Vagina (tissue), 2 donors: Measurements from ENCODE around the gene MLF2. TPM values are rescaled to one million over a fixed set of nuclear protein-coding genes. Genes with fewer than 3 reads are reported as not detected.

Experiments
- DNase-seq, 2 donors: peaks; one replicate each; pipeline ENCODE4 v3.0.0-alpha.2; 2017; ENCODE audit errors: extremely low spot score in 2 of 2
- H3K27ac ChIP-seq: fragments of 200-600 bp; sonication (generic); one replicate; pipeline ENCODE4 v1.5.1; 2019
- H3K27me3 ChIP-seq: fragments of 200-600 bp; sonication (generic); one replicate; pipeline ENCODE4 v1.5.1; 2019
- H3K36me3 ChIP-seq, 2 donors: fragments of 200-600 bp; sonication (generic); one replicate each; pipeline ENCODE4 v1.5.1; 2017 to 2019
- H3K4me1 ChIP-seq: fragments of 200-600 bp; sonication (generic); one replicate; pipeline ENCODE4 v1.5.1; 2019
- H3K4me3 ChIP-seq, 2 donors: fragments of 200-600 bp; sonication (generic); 1 replicate in 1 of 2; 2 replicates in 1 of 2; pipeline ENCODE4 v1.5.1; 2016 to 2019
- H3K9me3 ChIP-seq: fragments of 200-600 bp; sonication (generic); one replicate; pipeline ENCODE4 v1.5.1; 2019
- POLR2A ChIP-seq, 2 donors: fragments of 450-650 bp; IDR thresholded peaks; one replicate each; pipeline ENCODE4 v1.6.1; 2017; ENCODE audit warnings: antibody characterized with exemption in 2 of 2, mild to moderate bottlenecking in 2 of 2, moderate library complexity in 2 of 2
- POLR2AphosphoS5 ChIP-seq, 2 donors: sonication (generic); formaldehyde crosslinking; IDR thresholded peaks; one replicate each; pipeline ENCODE4 v1.9.0; 2017; ENCODE audit warnings: antibody characterized with exemption in 2 of 2, mild to moderate bottlenecking in 2 of 2, low read depth in 1 of 2; ENCODE audit not compliant: insufficient read depth in 1 of 2
- intact Hi-C: fragments of 100-400 bp; cut with DNase I; formaldehyde crosslinking; loops from one replicate; pipeline ENCODE4 v1.15.1; 2023
- total RNA-seq: library from RNA; depleted of rRNA; stranded (reverse); fragments of >200 nt; gene quantifications from one replicate; pipeline ENCODE4 v1.2.3, GENCODE V29; 2016
- TF ChIP-seq, protein P1 (sequence below), 3 experiments: fragments of 450-650 bp in 2 of 3; fragments of 200-600 bp in 1 of 3; sonication (generic) in 1 of 3; IDR thresholded peaks; one replicate each; pipeline ENCODE4 v1.5.1; 2017 to 2019; ENCODE audit warnings: antibody characterized with exemption in 3 of 3, mild to moderate bottlenecking in 2 of 3, moderate library complexity in 2 of 3

Gene MLF2
- total RNA-seq, 1 donor from 2014 or later = 150 TPM

DNA sequence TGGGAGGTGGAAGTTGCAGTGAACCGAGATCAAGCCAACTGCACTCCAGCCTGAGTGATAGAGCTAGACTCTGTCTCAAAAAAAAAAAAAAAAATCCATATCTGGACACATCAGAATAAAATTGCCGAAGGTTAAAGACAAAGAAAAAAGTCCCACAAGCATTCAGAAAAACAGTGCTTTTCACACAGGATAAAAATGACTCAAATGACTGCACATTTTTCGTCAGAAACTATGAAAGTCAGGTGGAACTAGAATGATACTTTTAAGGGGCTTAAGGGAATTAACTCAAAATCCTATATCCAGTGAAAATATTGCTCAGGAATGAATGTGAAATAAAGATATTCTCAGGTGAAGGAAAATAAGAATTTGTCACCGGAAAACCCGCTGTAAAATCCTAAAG lies 16.2 kb downstream of the MLF2 start:
- Histone ChIP-seq H3K36me3 (peaks cover 0 to 6% of the 10 kb centered on the region in 2 donors), H3K9me3 (no peaks in the 10 kb centered on the region), H3K4me1 (peaks cover 5% of the 10 kb centered on the region), H3K4me3 (no peak overlapping the region), H3K27me3 (no peaks in the 10 kb centered on the region), H3K27ac (no peak overlapping the region)
- no peak for TF ChIP-seq POLR2A (IDR thresholded peaks at IDR 0.05)
- TF ChIP-seq, protein P1, sequence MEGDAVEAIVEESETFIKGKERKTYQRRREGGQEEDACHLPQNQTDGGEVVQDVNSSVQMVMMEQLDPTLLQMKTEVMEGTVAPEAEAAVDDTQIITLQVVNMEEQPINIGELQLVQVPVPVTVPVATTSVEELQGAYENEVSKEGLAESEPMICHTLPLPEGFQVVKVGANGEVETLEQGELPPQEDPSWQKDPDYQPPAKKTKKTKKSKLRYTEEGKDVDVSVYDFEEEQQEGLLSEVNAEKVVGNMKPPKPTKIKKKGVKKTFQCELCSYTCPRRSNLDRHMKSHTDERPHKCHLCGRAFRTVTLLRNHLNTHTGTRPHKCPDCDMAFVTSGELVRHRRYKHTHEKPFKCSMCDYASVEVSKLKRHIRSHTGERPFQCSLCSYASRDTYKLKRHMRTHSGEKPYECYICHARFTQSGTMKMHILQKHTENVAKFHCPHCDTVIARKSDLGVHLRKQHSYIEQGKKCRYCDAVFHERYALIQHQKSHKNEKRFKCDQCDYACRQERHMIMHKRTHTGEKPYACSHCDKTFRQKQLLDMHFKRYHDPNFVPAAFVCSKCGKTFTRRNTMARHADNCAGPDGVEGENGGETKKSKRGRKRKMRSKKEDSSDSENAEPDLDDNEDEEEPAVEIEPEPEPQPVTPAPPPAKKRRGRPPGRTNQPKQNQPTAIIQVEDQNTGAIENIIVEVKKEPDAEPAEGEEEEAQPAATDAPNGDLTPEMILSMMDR (IDR thresholded peaks at IDR 0.05) = no peak
- no peak for TF ChIP-seq POLR2AphosphoS5 (IDR thresholded peaks at IDR 0.05; ENCODE audit: insufficient read depth in 1 of 2, low read depth in 1 of 2)
- DNase-seq = no peak
- intact Hi-C loops = loop anchor here (5.0 kb wide), 1 partner anchor 41 kb away; no protein-coding TSS in a partner anchor

DNA sequence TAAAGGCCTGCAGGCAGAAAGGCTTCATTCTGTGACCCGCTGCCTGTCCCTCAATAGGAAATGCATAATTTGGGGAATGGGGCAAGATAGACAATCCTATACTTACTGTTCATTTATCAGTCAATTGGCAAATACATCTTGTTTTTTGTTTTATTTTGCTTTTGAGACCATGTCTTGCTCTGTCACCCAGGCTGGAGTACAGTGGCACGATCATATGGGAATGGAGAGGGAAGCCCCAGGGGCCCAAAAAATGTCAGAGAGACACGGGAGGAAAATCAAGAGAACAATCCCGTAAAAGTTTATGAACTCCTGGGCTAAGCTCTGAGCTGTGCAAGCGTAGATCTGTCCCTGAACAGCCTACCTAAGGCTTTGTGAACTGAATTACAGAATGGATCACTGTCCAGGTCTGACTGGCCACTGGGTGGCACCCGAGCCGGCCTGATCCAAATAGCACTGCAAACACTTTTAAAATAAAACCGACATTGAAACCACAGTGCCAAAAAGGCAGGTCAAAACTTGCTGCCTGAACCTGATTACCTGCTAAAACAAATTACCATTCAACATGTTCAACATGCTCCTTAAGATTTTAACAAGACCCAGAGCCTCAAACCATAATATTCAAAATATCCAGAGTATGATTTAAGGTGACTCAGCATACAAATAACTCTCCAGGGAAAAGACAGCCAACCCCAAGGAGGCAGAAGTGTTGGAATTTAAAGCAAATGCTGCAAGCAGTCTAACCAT lies 17.3 kb downstream of the MLF2 start:
- Histone ChIP-seq H3K36me3 (peaks cover 0 to 14% of the 10 kb centered on the region in 2 donors), H3K4me1 (peaks cover 5% of the 10 kb centered on the region), H3K4me3 (no peak overlapping the region), H3K9me3 (no peaks in the 10 kb centered on the region), H3K27me3 (no peaks in the 10 kb centered on the region), H3K27ac (peak overlapping the region; percentile 33)
- intact Hi-C loops = loop anchor here (5.0 kb wide), 1 partner anchor 42 kb away; no protein-coding TSS in a partner anchor
- no peak for DNase-seq
- TF ChIP-seq POLR2A (IDR thresholded peaks at IDR 0.05) = no peak
- TF ChIP-seq, protein P1 (IDR thresholded peaks at IDR 0.05) = peak in 2 of 3 experiments; percentile 74 to 75
- TF ChIP-seq POLR2AphosphoS5 (IDR thresholded peaks at IDR 0.05; ENCODE audit: insufficient read depth in 1 of 2, low read depth in 1 of 2) = peak in 1 of 2 donors; percentile 89

DNA sequence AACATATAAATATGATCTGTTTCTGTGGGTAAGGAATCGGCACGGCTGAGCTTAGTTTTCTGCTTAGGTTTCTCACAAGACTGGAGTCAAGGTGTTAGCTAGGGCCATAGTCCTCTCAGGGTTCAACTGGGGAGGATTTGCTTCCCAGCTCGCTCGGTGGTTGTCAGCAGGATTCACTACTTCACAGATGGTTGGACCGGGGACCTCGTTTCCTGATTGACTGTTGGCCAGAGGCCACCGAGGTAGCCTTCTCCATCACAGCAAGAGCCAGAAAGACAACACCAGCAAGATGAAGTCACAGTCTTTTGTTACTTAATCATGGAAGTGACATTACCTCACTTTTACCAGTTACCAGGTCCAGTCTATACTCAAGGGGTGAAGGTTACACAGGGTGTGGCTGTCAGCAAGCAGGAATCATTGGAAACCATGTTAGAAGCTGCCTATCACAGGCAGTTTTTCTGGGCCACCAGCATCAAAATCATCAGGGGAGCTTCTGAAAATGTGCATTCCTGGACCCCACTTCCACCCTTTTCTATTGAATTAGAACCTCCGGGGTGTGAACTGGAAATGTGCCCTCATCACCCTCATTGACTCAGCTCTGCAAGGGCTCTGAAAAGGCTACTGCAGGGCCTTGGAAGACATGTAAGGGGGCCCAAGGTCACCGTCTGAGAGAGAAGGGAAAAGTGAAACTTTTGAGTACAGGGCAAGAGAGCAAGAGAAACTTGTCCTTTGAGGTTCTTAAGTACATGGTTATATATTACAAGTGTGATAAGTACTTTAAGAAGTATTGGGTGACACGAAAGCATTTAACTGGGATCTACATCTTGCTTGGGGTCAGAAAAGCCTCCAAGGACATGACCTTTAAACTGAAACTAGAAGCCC lies 18.2 kb downstream of the MLF2 start:
- intact Hi-C loops = loop anchor here (5.0 kb wide), 1 partner anchor 43 kb away; no protein-coding TSS in a partner anchor
- Histone ChIP-seq H3K9me3 (no peaks in the 10 kb centered on the region), H3K36me3 (peaks cover 0 to 23% of the 10 kb centered on the region in 2 donors), H3K4me3 (no peak overlapping the region), H3K27me3 (no peaks in the 10 kb centered on the region), H3K4me1 (peaks cover 5% of the 10 kb centered on the region), H3K27ac (no peak overlapping the region)
- DNase-seq = no peak
- TF ChIP-seq POLR2A (IDR thresholded peaks at IDR 0.05) = no peak
- TF ChIP-seq, protein P1 (IDR thresholded peaks at IDR 0.05) = no peak
- no peak for TF ChIP-seq POLR2AphosphoS5 (IDR thresholded peaks at IDR 0.05; ENCODE audit: insufficient read depth in 1 of 2, low read depth in 1 of 2)

DNA sequence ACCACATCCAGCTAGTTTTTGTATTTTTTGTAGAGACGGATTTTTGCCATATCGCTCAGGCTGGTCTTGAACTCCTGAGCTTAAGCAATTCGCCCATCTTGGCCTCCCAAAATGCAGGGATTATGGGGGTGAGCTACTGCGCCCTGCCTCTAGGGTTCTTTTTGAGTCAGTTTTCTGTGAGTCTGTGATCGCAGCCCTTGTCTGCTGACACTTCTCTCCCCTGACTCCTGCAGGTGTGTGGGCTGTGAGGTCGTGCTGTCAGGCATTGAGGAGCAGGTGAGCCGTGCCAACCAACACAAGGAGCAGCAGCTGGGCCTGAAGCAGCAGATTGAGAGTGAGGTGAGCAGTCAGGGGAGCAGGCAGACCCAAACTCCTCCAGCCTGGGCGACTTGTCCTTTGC lies 22.8 kb downstream of the MLF2 start:
- Histone ChIP-seq H3K4me3 (no peak overlapping the region), H3K27me3 (no peaks in the 10 kb centered on the region), H3K4me1 (peaks cover under 1% of the 10 kb centered on the region), H3K9me3 (no peaks in the 10 kb centered on the region), H3K27ac (no peak overlapping the region), H3K36me3 (peaks cover 0 to 42% of the 10 kb centered on the region in 2 donors)
- intact Hi-C loops = no loop called here
- DNase-seq = no peak
- TF ChIP-seq POLR2A (IDR thresholded peaks at IDR 0.05) = no peak
- no peak for TF ChIP-seq POLR2AphosphoS5 (IDR thresholded peaks at IDR 0.05; ENCODE audit: insufficient read depth in 1 of 2, low read depth in 1 of 2)
- TF ChIP-seq, protein P1 (IDR thresholded peaks at IDR 0.05) = no peak
